Parathyroid adenoma (tissue), 2 donors: ENCODE data around the gene MLLT3.

Experiments
- H2AFZ ChIP-seq: fragments of 300-600 bp; sonication (generic); one replicate; pipeline ENCODE4 v1.7.0; 2017; ENCODE audit warnings: antibody characterized with exemption, mild to moderate bottlenecking
- H3K27ac ChIP-seq: fragments of 300-600 bp; sonication (generic); one replicate; pipeline ENCODE4 v1.7.0; 2017
- H3K27me3 ChIP-seq: fragments of 300-600 bp; sonication (generic); one replicate; pipeline ENCODE4 v1.7.0; 2017; ENCODE audit warnings: low read length; ENCODE audit not compliant: control insufficient read depth, insufficient read depth
- H3K36me3 ChIP-seq: fragments of 300-600 bp; sonication (generic); one replicate; pipeline ENCODE4 v1.7.0; 2017; ENCODE audit warnings: low read length; ENCODE audit not compliant: control insufficient read depth, insufficient read depth
- H3K4me1 ChIP-seq: fragments of 300-600 bp; sonication (generic); one replicate; pipeline ENCODE4 v1.7.0; 2017; ENCODE audit warnings: control low read depth
- H3K4me2 ChIP-seq: fragments of 300-600 bp; sonication (generic); one replicate; pipeline ENCODE4 v1.7.0; 2017; ENCODE audit warnings: low read length
- H3K4me3 ChIP-seq: fragments of 300-600 bp; sonication (generic); one replicate; pipeline ENCODE4 v1.7.0; 2017; ENCODE audit warnings: low read depth, low read length
- H3K79me2 ChIP-seq: fragments of 300-600 bp; sonication (generic); one replicate; pipeline ENCODE4 v1.7.0; 2017; ENCODE audit warnings: control low read depth
- H3K9ac ChIP-seq: fragments of 300-600 bp; sonication (generic); one replicate; pipeline ENCODE4 v1.7.0; 2017; ENCODE audit warnings: mild to moderate bottlenecking
- H3K9me3 ChIP-seq: fragments of 300-600 bp; sonication (generic); one replicate; pipeline ENCODE4 v1.7.0; 2017; ENCODE audit warnings: low read length; ENCODE audit not compliant: control insufficient read depth
- TF ChIP-seq, protein P1 (sequence below): fragments of 300-600 bp; sonication (generic); IDR thresholded peaks from one replicate; pipeline ENCODE4 v1.7.0; 2017; ENCODE audit warnings: antibody characterized with exemption, mild to moderate bottlenecking
- donor health status: primary hyperparathyroidism.

The MLLT3 gene

GRCh38 chr9:20353524-20353923, 268.8 kb downstream of the MLLT3 start:
- Histone ChIP-seq H3K27ac (no peak overlapping the region), H3K9ac (no peak overlapping the region), H3K4me3 (no peak overlapping the region), H3K27me3 (no peaks in the 10 kb centered on the region), H3K4me1 (no peaks in the 10 kb centered on the region), H3K36me3 (no peaks in the 10 kb centered on the region), H3K9me3 (no peaks in the 10 kb centered on the region), H3K4me2 (no peak overlapping the region), H3K79me2 (no peaks in the 10 kb centered on the region), H2AFZ (no peak overlapping the region)
- TF ChIP-seq, protein P1, sequence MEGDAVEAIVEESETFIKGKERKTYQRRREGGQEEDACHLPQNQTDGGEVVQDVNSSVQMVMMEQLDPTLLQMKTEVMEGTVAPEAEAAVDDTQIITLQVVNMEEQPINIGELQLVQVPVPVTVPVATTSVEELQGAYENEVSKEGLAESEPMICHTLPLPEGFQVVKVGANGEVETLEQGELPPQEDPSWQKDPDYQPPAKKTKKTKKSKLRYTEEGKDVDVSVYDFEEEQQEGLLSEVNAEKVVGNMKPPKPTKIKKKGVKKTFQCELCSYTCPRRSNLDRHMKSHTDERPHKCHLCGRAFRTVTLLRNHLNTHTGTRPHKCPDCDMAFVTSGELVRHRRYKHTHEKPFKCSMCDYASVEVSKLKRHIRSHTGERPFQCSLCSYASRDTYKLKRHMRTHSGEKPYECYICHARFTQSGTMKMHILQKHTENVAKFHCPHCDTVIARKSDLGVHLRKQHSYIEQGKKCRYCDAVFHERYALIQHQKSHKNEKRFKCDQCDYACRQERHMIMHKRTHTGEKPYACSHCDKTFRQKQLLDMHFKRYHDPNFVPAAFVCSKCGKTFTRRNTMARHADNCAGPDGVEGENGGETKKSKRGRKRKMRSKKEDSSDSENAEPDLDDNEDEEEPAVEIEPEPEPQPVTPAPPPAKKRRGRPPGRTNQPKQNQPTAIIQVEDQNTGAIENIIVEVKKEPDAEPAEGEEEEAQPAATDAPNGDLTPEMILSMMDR, result no peak

DNA sequence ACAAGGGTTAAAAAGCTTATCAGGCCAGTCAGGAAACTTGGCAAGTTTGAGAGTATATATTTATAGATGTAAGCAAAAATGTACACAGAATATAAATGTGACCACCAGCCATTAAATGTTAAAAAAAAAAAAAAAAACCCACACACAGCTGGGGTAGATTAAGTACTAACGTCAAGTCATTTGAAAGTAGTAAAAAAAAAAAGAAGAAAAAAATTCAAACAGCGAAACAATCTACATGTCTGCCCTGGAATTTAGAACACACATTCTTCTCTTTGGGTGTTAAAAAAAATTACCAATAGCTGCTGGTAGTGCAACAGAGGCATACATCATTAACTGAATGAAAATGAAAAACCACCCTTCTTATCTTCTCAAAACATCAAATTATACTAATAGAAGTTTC, 269.7 kb downstream of the MLLT3 start:
- H3K9me3 ChIP-seq, result no peaks in the 10 kb centered on the region
- H3K4me1 ChIP-seq, result no peaks in the 10 kb centered on the region
- no peaks in the 10 kb centered on the region for H3K36me3 ChIP-seq
- no peaks in the 10 kb centered on the region for H3K27me3 ChIP-seq
- no peak overlapping the region for H3K4me3 ChIP-seq
- H3K9ac ChIP-seq, result no peak overlapping the region
- TF ChIP-seq, protein P1, result no peak
- no peak overlapping the region for H2AFZ ChIP-seq
- no peak overlapping the region for H3K4me2 ChIP-seq
- no peaks in the 10 kb centered on the region for H3K79me2 ChIP-seq
- no peak overlapping the region for H3K27ac ChIP-seq

- Histone ChIP-seq H3K4me1 (no peaks in the 10 kb centered on the region), H3K27me3 (no peaks in the 10 kb centered on the region), H3K27ac (no peak overlapping the region), H3K4me3 (no peak overlapping the region), H3K4me2 (no peak overlapping the region), H3K36me3 (no peaks in the 10 kb centered on the region), H2AFZ (no peak overlapping the region), H3K79me2 (no peaks in the 10 kb centered on the region), H3K9ac (no peak overlapping the region), H3K9me3 (no peaks in the 10 kb centered on the region)
- TF ChIP-seq, protein P1, result no peak
Measured at GRCh38 chr9:20351715-20352114, 270.6 kb downstream of the MLLT3 start.

- H3K4me3 ChIP-seq, result no peak overlapping the region
- TF ChIP-seq, protein P1, result no peak
Measured at GRCh38 chr9:20349568-20349967, 272.7 kb downstream of the MLLT3 start.

GRCh38 chr9:20343325-20343724, 279.0 kb downstream of the MLLT3 start:
- H3K9ac ChIP-seq, result no peak overlapping the region
- no peaks in the 10 kb centered on the region for H3K9me3 ChIP-seq
- H3K4me2 ChIP-seq, result no peak overlapping the region
- no peaks in the 10 kb centered on the region for H3K4me1 ChIP-seq
- H3K27ac ChIP-seq, result no peak overlapping the region
- TF ChIP-seq, protein P1, result no peak
- no peak overlapping the region for H3K4me3 ChIP-seq
- no peak overlapping the region for H2AFZ ChIP-seq
- H3K36me3 ChIP-seq, result no peaks in the 10 kb centered on the region
- H3K79me2 ChIP-seq, result no peaks in the 10 kb centered on the region
- H3K27me3 ChIP-seq, result no peaks in the 10 kb centered on the region

More at GRCh38 chr9:20349568-20349967, 272.7 kb downstream of the MLLT3 start:
- H2AFZ ChIP-seq, result no peak overlapping the region
- no peaks in the 10 kb centered on the region for H3K79me2 ChIP-seq
- H3K4me2 ChIP-seq, result no peak overlapping the region
- no peaks in the 10 kb centered on the region for H3K36me3 ChIP-seq
- H3K9ac ChIP-seq, result no peak overlapping the region
- no peaks in the 10 kb centered on the region for H3K9me3 ChIP-seq
- no peaks in the 10 kb centered on the region for H3K4me1 ChIP-seq
- H3K27me3 ChIP-seq, result no peaks in the 10 kb centered on the region
- no peak overlapping the region for H3K27ac ChIP-seq
